GM12801 (cell line): ENCODE results near the gene INSYN1.

Source experiments
- CTCF ChIP-seq: IDR thresholded peaks from one replicate; pipeline ENCODE4 v1.5.1; 2011; ENCODE audit warnings: control low read depth; ENCODE audit not compliant: insufficient read length; ENCODE audit errors: extremely low read depth

The INSYN1 gene

DNA sequence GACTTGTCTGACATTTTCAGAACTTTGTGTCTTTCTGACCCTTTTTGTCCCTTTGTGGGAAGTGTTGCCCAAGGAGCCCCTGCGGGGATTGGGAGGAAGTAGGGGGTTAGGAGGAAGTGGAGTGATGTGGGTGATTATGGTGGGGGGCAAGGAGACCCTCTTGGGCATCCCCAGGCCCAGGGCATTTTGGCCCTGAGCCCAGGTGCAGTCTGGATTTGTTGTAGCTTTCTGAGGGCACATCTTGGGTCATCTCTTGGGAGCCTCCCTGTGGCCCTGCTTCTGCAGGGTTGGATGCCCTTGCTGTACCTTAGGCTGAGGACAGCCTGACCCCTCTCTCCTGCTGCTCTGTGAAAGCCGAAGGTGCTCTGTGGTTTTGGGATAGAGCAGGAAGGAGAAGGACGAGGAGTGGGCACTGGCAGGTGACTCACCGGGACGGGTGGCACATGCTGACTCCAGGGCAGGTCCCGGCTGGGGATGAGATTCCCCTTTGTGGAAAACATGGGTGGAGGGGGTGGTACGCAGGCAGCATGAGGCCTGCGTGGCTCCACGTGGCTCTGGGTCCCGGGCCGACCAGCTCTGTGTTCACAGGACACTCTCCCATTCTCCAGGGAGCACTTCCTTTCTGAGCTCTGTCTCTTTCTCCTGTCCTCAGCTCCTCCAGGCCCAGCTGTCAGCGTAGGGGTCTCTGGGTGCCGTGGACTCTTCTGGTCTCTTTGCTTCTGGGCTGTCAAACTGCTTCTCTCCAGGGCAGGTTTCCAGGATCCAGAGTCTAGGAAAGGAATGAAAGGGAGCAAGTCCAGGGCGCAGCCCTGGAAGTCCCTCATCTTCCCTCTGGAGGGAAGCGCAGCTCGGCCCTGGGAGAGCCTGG lies 57.1 kb downstream of the INSYN1 start:
- no peak for TF ChIP-seq CTCF

DNA sequence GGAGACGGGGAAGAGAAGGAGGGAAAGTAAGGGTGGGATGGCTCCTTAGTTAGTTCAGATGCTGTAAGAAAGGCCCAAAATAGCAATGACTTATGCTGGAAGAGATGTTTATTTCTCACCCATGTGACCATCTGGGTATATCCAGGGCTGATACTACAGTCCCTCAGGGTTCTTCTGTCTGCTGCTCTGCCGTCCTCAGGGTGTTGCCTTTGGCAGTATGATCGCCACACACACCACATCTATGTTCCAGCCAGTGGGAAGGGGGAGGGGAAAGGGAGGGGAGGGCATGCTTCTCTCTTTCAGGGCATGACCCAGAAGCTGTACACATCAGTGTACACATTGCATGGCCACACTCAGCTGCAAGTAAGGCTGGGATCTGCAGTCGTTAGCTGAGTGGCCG lies 58.7 kb downstream of the INSYN1 start:
- no peak for TF ChIP-seq CTCF

GRCh38 chr15:73691396-73691795 lies 61.8 kb downstream of the INSYN1 start:
- no peak for TF ChIP-seq CTCF

GRCh38 chr15:73688455-73688854 lies 64.7 kb downstream of the INSYN1 start:
- no peak for TF ChIP-seq CTCF

DNA sequence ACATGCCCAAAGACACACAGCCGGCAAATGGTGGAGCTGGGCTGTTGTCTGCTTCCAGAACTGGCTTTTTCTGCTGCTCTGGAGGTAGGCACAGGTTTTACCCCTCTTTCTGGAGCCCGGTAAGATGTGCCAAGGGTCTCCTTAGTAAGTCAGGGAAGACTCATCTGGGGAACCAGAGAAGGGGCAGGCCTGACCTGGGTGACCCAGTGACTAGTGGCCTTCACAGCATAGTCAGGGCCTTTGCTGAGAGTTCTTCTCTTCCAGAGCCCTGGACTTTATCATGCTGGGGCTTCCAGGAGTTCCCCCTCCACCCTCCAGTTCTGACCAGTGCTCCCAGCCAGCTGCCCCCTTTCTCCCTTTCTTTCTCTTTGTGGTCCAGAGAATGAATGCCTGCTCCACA lies 65.8 kb downstream of the INSYN1 start:
- no peak for TF ChIP-seq CTCF

GRCh38 chr15:73686781-73687256 lies 66.3 kb downstream of the INSYN1 start:
- no peak for TF ChIP-seq CTCF

- TF ChIP-seq CTCF: no peak
Observed at GRCh38 chr15:73685981-73686380, 67.2 kb downstream of the INSYN1 start.
